Mesodermal cell (in vitro differentiated cells): ENCODE results near the gene CCDC187.

Experiments used
- H3K27ac ChIP-seq: 2 replicates; pipeline ENCODE4 v1.7.0; 2013; ENCODE audit warnings: mild to moderate bottlenecking, low read depth, low read length, moderate library complexity; ENCODE audit not compliant: severe bottlenecking
- H3K36me3 ChIP-seq: 2 replicates; pipeline ENCODE4 v1.7.1; 2013; ENCODE audit warnings: mild to moderate bottlenecking, low read length, moderate library complexity; ENCODE audit not compliant: control insufficient read depth, insufficient read depth
- H3K4me1 ChIP-seq: one replicate; pipeline ENCODE4 v1.7.1; 2013; ENCODE audit warnings: mild to moderate bottlenecking, low read length; ENCODE audit not compliant: insufficient read depth, control insufficient read depth, poor library complexity, severe bottlenecking
- H3K4me3 ChIP-seq: 2 replicates; pipeline ENCODE4 v1.7.0; 2013; ENCODE audit warnings: low read length, control low read depth, mild to moderate bottlenecking; ENCODE audit not compliant: insufficient read depth, poor library complexity, severe bottlenecking; ENCODE audit errors: extremely low read depth
- H3K9me3 ChIP-seq: 2 replicates; pipeline ENCODE4 v1.7.1; 2013; ENCODE audit warnings: mild to moderate bottlenecking, low read length, moderate library complexity; ENCODE audit not compliant: control insufficient read depth
- WGBS, 2 experiments: methylation state at CpG; one replicate each; pipeline ENCODE4 v1.1.5; 2013; ENCODE audit warnings: missing lambda C conversion rate in 2 of 2; ENCODE audit not compliant: insufficient coverage in 2 of 2; 5-methylcytosine and 5-hydroxymethylcytosine counted together

The CCDC187 gene

GRCh38 chr9:136264031-136264430 lies 39.9 kb downstream of the CCDC187 start:
- WGBS, 2 experiments = 88 to 92% methylated on average over 13 to 19 of the region's 19 CpGs
- Histone ChIP-seq H3K27ac (no peak overlapping the region), H3K9me3 (no peaks in the 10 kb centered on the region), H3K36me3 (no peaks in the 10 kb centered on the region), H3K4me1 (peaks cover 5% of the 10 kb centered on the region), H3K4me3 (no peak overlapping the region)

GRCh38 chr9:136262671-136263178 lies 41.2 kb downstream of the CCDC187 start:
- Histone ChIP-seq H3K4me1 (peaks cover 5% of the 10 kb centered on the region), H3K36me3 (no peaks in the 10 kb centered on the region), H3K27ac (no peak overlapping the region), H3K4me3 (no peak overlapping the region), H3K9me3 (no peaks in the 10 kb centered on the region)
- whole genome bisulfite sequencing, 2 experiments = 95 to 96% methylated on average over 4 to 6 of the region's 6 CpGs

GRCh38 chr9:136261686-136262430 lies 42.0 kb downstream of the CCDC187 start:
- no peaks in the 10 kb centered on the region for H3K36me3 ChIP-seq
- H3K4me3 ChIP-seq = no peak overlapping the region
- H3K27ac ChIP-seq = no peak overlapping the region
- no peaks in the 10 kb centered on the region for H3K9me3 ChIP-seq
- 84 to 94% methylated on average over 21 to 23 of the region's 28 CpGs for WGBS, 2 experiments
- peaks cover 5% of the 10 kb centered on the region for H3K4me1 ChIP-seq

DNA sequence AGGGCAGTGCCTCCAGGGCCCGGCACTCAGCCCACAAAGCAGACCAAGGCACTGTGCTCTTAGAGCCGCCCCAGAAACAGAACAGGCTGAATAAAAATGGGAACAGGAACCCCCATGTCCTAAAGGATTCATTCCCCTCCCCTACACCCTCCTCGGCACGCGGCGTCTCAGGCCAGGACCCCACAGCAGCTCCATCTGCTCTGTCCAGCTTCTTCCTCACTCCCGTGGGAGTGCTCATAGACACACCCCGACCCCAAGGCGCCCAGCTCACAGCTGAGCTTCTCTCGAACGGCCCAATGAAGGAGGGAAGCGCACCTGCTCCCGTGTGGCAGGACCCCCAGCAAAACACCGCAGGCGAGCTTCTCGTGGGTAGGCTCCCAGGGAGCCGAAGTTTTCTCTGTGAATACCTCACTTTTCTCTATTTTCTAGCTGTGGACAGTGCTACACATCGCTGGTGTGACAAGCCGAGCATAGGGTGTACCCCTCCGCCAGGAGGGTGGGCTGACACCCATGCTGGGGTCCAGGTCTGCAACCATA lies 42.9 kb downstream of the CCDC187 start:
- no peak overlapping the region for H3K4me3 ChIP-seq
- H3K27ac ChIP-seq = no peak overlapping the region
- no peaks in the 10 kb centered on the region for H3K36me3 ChIP-seq
- no peaks in the 10 kb centered on the region for H3K9me3 ChIP-seq
- peaks cover 5% of the 10 kb centered on the region for H3K4me1 ChIP-seq
- WGBS, 2 experiments = 90 to 92% methylated on average over 20 of the region's 20 CpGs

DNA sequence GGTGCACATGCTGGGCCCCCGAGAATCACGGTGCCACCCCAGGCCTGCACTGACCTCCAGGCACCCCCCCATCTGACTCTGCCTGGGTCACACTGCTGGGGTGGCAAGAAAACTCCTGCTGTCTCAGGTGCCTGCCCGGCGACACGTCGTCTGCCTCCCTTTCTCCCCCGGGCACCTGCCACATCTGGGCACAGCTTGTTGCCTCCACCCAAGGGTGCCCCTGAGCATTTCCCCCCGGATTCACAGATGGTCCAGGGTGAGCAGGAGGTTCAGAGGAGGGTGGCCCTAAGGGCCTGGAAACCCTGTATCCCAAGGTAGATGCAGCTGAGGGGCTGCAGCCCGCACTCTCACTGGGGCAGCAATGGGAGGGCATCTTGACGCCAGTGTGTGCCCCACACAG lies 43.4 kb downstream of the CCDC187 start:
- H3K4me1 ChIP-seq = peaks cover 5% of the 10 kb centered on the region
- H3K9me3 ChIP-seq = no peaks in the 10 kb centered on the region
- no peaks in the 10 kb centered on the region for H3K36me3 ChIP-seq
- no peak overlapping the region for H3K27ac ChIP-seq
- H3K4me3 ChIP-seq = no peak overlapping the region
- 94 to 96% methylated on average over 8 to 10 of the region's 10 CpGs for WGBS, 2 experiments

- Histone ChIP-seq H3K4me1 (peaks cover 5% of the 10 kb centered on the region), H3K36me3 (no peaks in the 10 kb centered on the region), H3K4me3 (no peak overlapping the region), H3K9me3 (no peaks in the 10 kb centered on the region), H3K27ac (no peak overlapping the region)
- WGBS, 2 experiments = 91 to 95% methylated on average over 17 of the region's 17 CpGs
Observed at GRCh38 chr9:136259836-136260235, 44.1 kb downstream of the CCDC187 start.

DNA sequence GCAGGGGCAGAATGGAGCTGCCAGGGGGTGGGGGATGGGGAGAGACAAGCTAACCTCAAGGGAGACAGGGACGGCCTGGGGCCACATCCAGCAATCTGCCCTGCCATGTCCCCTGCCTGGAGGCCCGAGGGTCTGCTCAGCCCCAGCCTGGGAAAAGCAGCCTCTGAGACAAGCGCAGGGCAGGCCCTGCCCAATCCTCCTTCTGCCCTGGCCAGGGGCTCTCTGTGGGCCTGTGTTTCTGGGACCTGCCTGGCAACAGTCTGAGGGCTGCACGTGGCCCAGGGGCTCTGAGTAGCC lies 44.4 kb downstream of the CCDC187 start:
- H3K4me1 ChIP-seq = peaks cover 5% of the 10 kb centered on the region
- no peaks in the 10 kb centered on the region for H3K36me3 ChIP-seq
- WGBS, 2 experiments = 59 to 65% methylated on average over 4 of the region's 4 CpGs
- no peak overlapping the region for H3K27ac ChIP-seq
- H3K4me3 ChIP-seq = no peak overlapping the region
- H3K9me3 ChIP-seq = no peaks in the 10 kb centered on the region

- no peaks in the 10 kb centered on the region for H3K9me3 ChIP-seq
- no peak overlapping the region for H3K4me3 ChIP-seq
- 91 to 96% methylated on average over 11 to 20 of the region's 22 CpGs for WGBS, 2 experiments
- no peak overlapping the region for H3K27ac ChIP-seq
- peaks cover 3% of the 10 kb centered on the region for H3K4me1 ChIP-seq
- no peaks in the 10 kb centered on the region for H3K36me3 ChIP-seq
Observed at GRCh38 chr9:136258786-136259516, 44.9 kb downstream of the CCDC187 start.

- WGBS, 2 experiments = 91 to 97% methylated on average over 7 to 8 of the region's 13 CpGs
- no peaks in the 10 kb centered on the region for H3K9me3 ChIP-seq
Observed at GRCh38 chr9:136258299-136258625, 45.6 kb downstream of the CCDC187 start.

GRCh38 chr9:136257381-136258298 lies 46.3 kb downstream of the CCDC187 start:
- Histone ChIP-seq H3K4me3 (no peak overlapping the region), H3K36me3 (no peaks in the 10 kb centered on the region), H3K9me3 (no peaks in the 10 kb centered on the region), H3K4me1 (peaks cover 3% of the 10 kb centered on the region), H3K27ac (no peak overlapping the region)
- 92 to 94% methylated on average over 32 to 36 of the region's 39 CpGs for WGBS, 2 experiments

More at GRCh38 chr9:136258299-136258625, 45.6 kb downstream of the CCDC187 start:
- no peaks in the 10 kb centered on the region for H3K36me3 ChIP-seq
- peaks cover 3% of the 10 kb centered on the region for H3K4me1 ChIP-seq
- no peak overlapping the region for H3K4me3 ChIP-seq
- H3K27ac ChIP-seq = no peak overlapping the region
